ENCODE measurements around the gene SPTBN1. TPM values are rescaled to one million over a fixed set of nuclear protein-coding genes. Genes with fewer than 3 reads are reported as not detected.

The SPTBN1 gene
- total and polyA plus RNA-seq, 7 experiments from 2014 or later = 43.3 to 207 (median 171) TPM

- intact Hi-C loops (cut with micrococcal nuclease) = no loop called here
- Mint-ChIP-seq H3K4me1 (peaks cover 18 to 44% (median 24%) of the 10 kb centered on the region in 7 donors), H3K9me3 (no peaks in the 10 kb centered on the region), H3K27me3 (peaks cover 0 to 42% (median 4%) of the 10 kb centered on the region in 5 donors), H3K4me3 (no peak overlapping the region), H3K27ac (no peak overlapping the region), H3K36me3 (peaks cover 0 to 14% (median 5%) of the 10 kb centered on the region in 5 donors)
- ATAC-seq = no peak
- Histone ChIP-seq H3K9me3 (ENCODE audit: control insufficient read depth in 2 of 3, low read length in 3 of 3) (no peaks in the 10 kb centered on the region), H3K4me1 (ENCODE audit: control insufficient read depth in 2 of 2, insufficient read depth in 2 of 2, low read length in 2 of 2) (no peaks in the 10 kb centered on the region), H3K27me3 (ENCODE audit: control insufficient read depth in 2 of 2, insufficient read depth in 2 of 2, low read length in 2 of 2) (no peaks in the 10 kb centered on the region), H3K4me3 (ENCODE audit: low read length) (no peak overlapping the region), H3K27ac (ENCODE audit: low read depth, low read length) (no peak overlapping the region), H3K36me3 (ENCODE audit: control insufficient read depth in 2 of 3, insufficient read depth in 3 of 3, low read length in 3 of 3) (peaks cover 0 to 5% (median 0%) of the 10 kb centered on the region in 3 experiments)
- ChIA-PET POLR2A (no interaction called here), CTCF (interaction anchor here (1.1 kb wide), 1 partner anchor 11 kb away, joined by 4 read pairs; no protein-coding TSS in a partner anchor)
- no peak for DNase-seq
Measured at GRCh38 chr2:54675738-54676137, 219.6 kb downstream of the SPTBN1 start.

GRCh38 chr2:54676656-54677055 is 220.5 kb downstream of the SPTBN1 start:
- Mint-ChIP-seq H3K36me3 (peaks cover 0 to 8% (median 0%) of the 10 kb centered on the region in 5 donors), H3K27me3 (peaks cover 0 to 42% (median 4%) of the 10 kb centered on the region in 5 donors), H3K4me1 (peaks cover 18 to 53% (median 26%) of the 10 kb centered on the region in 7 donors), H3K27ac (no peak overlapping the region), H3K9me3 (peaks cover 0 to 3% (median 0%) of the 10 kb centered on the region in 11 donors), H3K4me3 (no peak overlapping the region)
- DNase-seq (no peak), ATAC-seq (no peak)
- CTCF ChIA-PET = interaction anchor here (0.7 to 1.1 kb wide), 2 partner anchors 11 to 58 kb away, joined by 3 to 4 read pairs; no protein-coding TSS in a partner anchor
- no peaks in the 10 kb centered on the region for H3K27me3 ChIP-seq (ENCODE audit: control insufficient read depth in 2 of 2, insufficient read depth in 2 of 2, low read length in 2 of 2)
- H3K27ac ChIP-seq (ENCODE audit: low read depth, low read length) = no peak overlapping the region
- no peaks in the 10 kb centered on the region for H3K9me3 ChIP-seq (ENCODE audit: control insufficient read depth in 2 of 3, low read length in 3 of 3)
- H3K4me3 ChIP-seq (ENCODE audit: low read length) = no peak overlapping the region
- POLR2A ChIA-PET = interaction anchor here (0.9 kb wide), 1 partner anchor 16 kb away, joined by 3 read pairs; no protein-coding TSS in a partner anchor
- H3K36me3 ChIP-seq (ENCODE audit: control insufficient read depth in 2 of 3, insufficient read depth in 3 of 3, low read length in 3 of 3) = no peaks in the 10 kb centered on the region
- intact Hi-C loops (cut with micrococcal nuclease) = no loop called here
- no peaks in the 10 kb centered on the region for H3K4me1 ChIP-seq (ENCODE audit: control insufficient read depth in 2 of 2, insufficient read depth in 2 of 2, low read length in 2 of 2)

- Mint-ChIP-seq H3K4me1 (peaks cover 18 to 52% (median 22%) of the 10 kb centered on the region in 7 donors), H3K27ac (no peak overlapping the region), H3K9me3 (peaks cover 0 to 3% (median 0%) of the 10 kb centered on the region in 11 donors), H3K36me3 (peaks cover 0 to 3% (median 0%) of the 10 kb centered on the region in 5 donors), H3K27me3 (peaks cover 0 to 42% (median 4%) of the 10 kb centered on the region in 5 donors), H3K4me3 (no peak overlapping the region)
- Histone ChIP-seq H3K4me1 (ENCODE audit: control insufficient read depth in 2 of 2, insufficient read depth in 2 of 2, low read length in 2 of 2) (no peaks in the 10 kb centered on the region), H3K9me3 (ENCODE audit: control insufficient read depth in 2 of 3, low read length in 3 of 3) (no peaks in the 10 kb centered on the region), H3K27me3 (ENCODE audit: control insufficient read depth in 2 of 2, insufficient read depth in 2 of 2, low read length in 2 of 2) (no peaks in the 10 kb centered on the region), H3K4me3 (ENCODE audit: low read length) (no peak overlapping the region), H3K36me3 (ENCODE audit: control insufficient read depth in 2 of 3, insufficient read depth in 3 of 3, low read length in 3 of 3) (no peaks in the 10 kb centered on the region), H3K27ac (ENCODE audit: low read depth, low read length) (no peak overlapping the region)
- intact Hi-C loops (cut with micrococcal nuclease) = no loop called here
- CTCF ChIA-PET = no interaction called here
- no peak for DNase-seq
- POLR2A ChIA-PET = no interaction called here
- no peak for ATAC-seq
Measured at GRCh38 chr2:54677476-54678265, 221.5 kb downstream of the SPTBN1 start.

DNA sequence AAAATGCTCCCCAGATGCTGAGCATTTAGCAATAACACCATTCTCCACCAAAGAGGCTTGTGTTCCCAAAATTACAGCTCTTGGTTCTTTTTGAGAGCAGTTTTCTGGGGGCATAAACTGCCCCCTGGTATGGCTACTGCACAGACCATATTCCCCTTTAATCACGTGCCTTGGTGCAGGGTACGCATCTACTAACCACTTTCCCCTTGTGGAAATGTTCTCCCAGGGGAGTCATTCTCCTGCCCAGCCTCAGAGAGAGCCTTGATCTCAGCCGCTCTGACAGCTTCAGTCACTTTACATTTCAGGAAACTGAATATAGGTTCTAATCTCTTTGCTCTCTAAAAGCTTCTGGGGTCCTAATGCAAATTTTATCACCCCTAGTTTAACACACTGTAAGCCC is 222.6 kb downstream of the SPTBN1 start:
- no peaks in the 10 kb centered on the region for H3K27me3 ChIP-seq (ENCODE audit: control insufficient read depth in 2 of 2, insufficient read depth in 2 of 2, low read length in 2 of 2)
- H3K4me3 Mint-ChIP-seq = no peak overlapping the region
- POLR2A ChIA-PET = no interaction called here
- H3K36me3 Mint-ChIP-seq = peaks cover 0 to 6% (median 0%) of the 10 kb centered on the region in 5 donors
- H3K9me3 Mint-ChIP-seq = peaks cover 0 to 3% (median 0%) of the 10 kb centered on the region in 11 donors
- H3K4me1 ChIP-seq (ENCODE audit: control insufficient read depth in 2 of 2, insufficient read depth in 2 of 2, low read length in 2 of 2) = no peaks in the 10 kb centered on the region
- no peaks in the 10 kb centered on the region for H3K36me3 ChIP-seq (ENCODE audit: control insufficient read depth in 2 of 3, insufficient read depth in 3 of 3, low read length in 3 of 3)
- H3K9me3 ChIP-seq (ENCODE audit: control insufficient read depth in 2 of 3, low read length in 3 of 3) = no peaks in the 10 kb centered on the region
- no peak overlapping the region for H3K27ac ChIP-seq (ENCODE audit: low read depth, low read length)
- no peak overlapping the region for H3K27ac Mint-ChIP-seq
- intact Hi-C loops (cut with micrococcal nuclease) = no loop called here
- CTCF ChIA-PET = no interaction called here
- no peak overlapping the region for H3K4me3 ChIP-seq (ENCODE audit: low read length)
- peaks cover 7 to 51% (median 11%) of the 10 kb centered on the region in 7 donors for H3K4me1 Mint-ChIP-seq
- H3K27me3 Mint-ChIP-seq = peaks cover 0 to 48% (median 4%) of the 10 kb centered on the region in 5 donors
- no peak for DNase-seq
- no peak for ATAC-seq

- H3K36me3 Mint-ChIP-seq = peaks cover 0 to 8% (median 0%) of the 10 kb centered on the region in 5 donors
- POLR2A ChIA-PET = interaction anchor here (0.7 kb wide), 1 partner anchor 118 kb away, joined by 4 read pairs; no protein-coding TSS in a partner anchor
- peaks cover 0 to 3% (median 0%) of the 10 kb centered on the region in 11 donors for H3K9me3 Mint-ChIP-seq
- CTCF ChIA-PET = no interaction called here
- intact Hi-C loops (cut with micrococcal nuclease) = loop anchor here in 1 of 2 donors (1.0 to 2.0 kb wide), 2 partner anchors 24 to 43 kb away; partner anchors contain the start of gene EML6
- H3K4me3 Mint-ChIP-seq = peak overlapping the region in 1 of 10 donors; percentile 91
- Histone ChIP-seq H3K36me3 (ENCODE audit: control insufficient read depth in 2 of 3, insufficient read depth in 3 of 3, low read length in 3 of 3) (no peaks in the 10 kb centered on the region), H3K27ac (ENCODE audit: low read depth, low read length) (no peak overlapping the region), H3K4me1 (ENCODE audit: control insufficient read depth in 2 of 2, insufficient read depth in 2 of 2, low read length in 2 of 2) (no peaks in the 10 kb centered on the region), H3K4me3 (ENCODE audit: low read length) (no peak overlapping the region), H3K27me3 (ENCODE audit: control insufficient read depth in 2 of 2, insufficient read depth in 2 of 2, low read length in 2 of 2) (no peaks in the 10 kb centered on the region), H3K9me3 (ENCODE audit: control insufficient read depth in 2 of 3, low read length in 3 of 3) (no peaks in the 10 kb centered on the region)
- peak overlapping the region in 1 of 9 donors; percentile 82 for H3K27ac Mint-ChIP-seq
- ATAC-seq (peak; percentile 24), DNase-seq (peak in 1 of 9 donors; percentile 53)
- H3K27me3 Mint-ChIP-seq = peaks cover 0 to 51% (median 4%) of the 10 kb centered on the region in 5 donors
- H3K4me1 Mint-ChIP-seq = peaks cover 4 to 58% (median 7%) of the 10 kb centered on the region in 7 donors
Measured at GRCh38 chr2:54680397-54681041, 224.4 kb downstream of the SPTBN1 start.

DNA sequence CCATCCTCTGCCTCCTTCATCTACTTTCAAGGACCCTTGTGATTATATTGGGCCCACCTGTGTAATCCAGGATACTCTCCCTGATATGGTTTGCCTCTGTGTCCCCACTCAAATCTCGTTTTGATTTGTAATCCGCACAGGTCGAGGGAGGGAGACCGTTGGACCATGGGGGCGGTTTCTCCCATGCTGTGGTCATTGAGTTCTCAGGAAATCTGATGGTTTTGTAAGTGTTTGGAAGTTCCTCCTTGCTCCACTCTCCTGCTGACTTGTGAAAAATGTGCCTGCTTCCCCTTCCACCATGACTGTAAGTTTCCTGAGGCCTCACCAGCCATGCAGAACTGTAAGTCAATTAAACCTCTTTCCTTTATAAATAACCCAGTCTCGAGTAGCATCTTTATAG is 225.3 kb downstream of the SPTBN1 start:
- no peak for ATAC-seq
- peaks cover 0 to 8% (median 0%) of the 10 kb centered on the region in 5 donors for H3K36me3 Mint-ChIP-seq

More for the DNA sequence above, 225.3 kb downstream of the SPTBN1 start:
- ChIA-PET POLR2A (interaction anchor here (0.6 kb wide), 1 partner anchor 521 kb away, joined by 4 read pairs; no protein-coding TSS in a partner anchor), CTCF (interaction anchor here (0.8 kb wide), 1 partner anchor 12 kb away, joined by 3 read pairs; no protein-coding TSS in a partner anchor)
- H3K27me3 ChIP-seq (ENCODE audit: control insufficient read depth in 2 of 2, insufficient read depth in 2 of 2, low read length in 2 of 2) = no peaks in the 10 kb centered on the region
- Mint-ChIP-seq H3K9me3 (peaks cover 0 to 3% (median 0%) of the 10 kb centered on the region in 11 donors), H3K4me1 (peaks cover 4 to 59% (median 7%) of the 10 kb centered on the region in 7 donors), H3K27me3 (peaks cover 0 to 49% (median 4%) of the 10 kb centered on the region in 5 donors), H3K4me3 (peak overlapping the region in 1 of 10 donors; percentile 91), H3K27ac (peak overlapping the region in 2 of 9 donors; percentile 68 to 82)
- intact Hi-C loops (cut with micrococcal nuclease) = loop anchor here in 1 of 2 donors (2.0 kb wide), 1 partner anchor 23 kb away; no protein-coding TSS in a partner anchor
- no peak overlapping the region for H3K4me3 ChIP-seq (ENCODE audit: low read length)
- no peaks in the 10 kb centered on the region for H3K36me3 ChIP-seq (ENCODE audit: control insufficient read depth in 2 of 3, insufficient read depth in 3 of 3, low read length in 3 of 3)
- no peaks in the 10 kb centered on the region for H3K4me1 ChIP-seq (ENCODE audit: control insufficient read depth in 2 of 2, insufficient read depth in 2 of 2, low read length in 2 of 2)
- no peak overlapping the region for H3K27ac ChIP-seq (ENCODE audit: low read depth, low read length)
- DNase-seq = no peak
- no peaks in the 10 kb centered on the region for H3K9me3 ChIP-seq (ENCODE audit: control insufficient read depth in 2 of 3, low read length in 3 of 3)

Data from naive thymus-derived CD4-positive, alpha-beta T cell (primary cell).